Stimulated activated naive CD8-positive, alpha-beta T cell treated with anti-CD3 and anti-CD28 coated beads, Interleukin-15, Interleukin-2, amounts not matched to agents 100 U/mL and 50 U/mL, for 24 hours (primary cell): ENCODE measurements around the gene BRI3.

Source experiments
- ATAC-seq: fragments of 150-1000 bp; cut with Tn5 transposase; one replicate; pipeline ENCODE4 v1.10.0; 2021
- DNase-seq: peaks from one replicate; pipeline ENCODE4 v3.0.0; 2021

The BRI3 gene

DNA sequence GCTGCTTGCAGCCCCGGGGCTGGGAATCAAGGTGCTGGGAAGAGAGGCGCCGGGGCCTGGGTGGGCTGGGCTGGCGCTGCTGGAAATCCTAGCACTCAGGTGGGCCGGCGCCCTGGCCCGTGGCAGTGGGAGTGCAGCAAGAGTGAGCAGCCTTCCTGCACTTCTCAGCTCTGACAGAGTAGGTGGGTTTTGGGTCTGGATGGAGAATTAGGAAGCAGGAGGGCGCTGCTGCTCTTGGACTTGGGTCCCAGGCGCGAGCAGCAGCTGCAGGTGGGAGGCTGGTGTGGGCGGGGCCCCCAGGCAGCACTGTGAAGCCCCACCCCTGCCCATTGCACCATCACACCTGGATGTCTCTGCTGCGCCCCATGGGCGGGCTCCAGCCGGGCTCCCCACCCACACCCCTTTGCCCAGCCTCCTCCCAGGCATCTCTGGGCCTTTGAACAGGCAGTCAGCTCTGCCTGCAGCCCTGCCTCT lies 6.0 kb downstream of the BRI3 start:
- DNase-seq (no peak), ATAC-seq (no peak)

DNA sequence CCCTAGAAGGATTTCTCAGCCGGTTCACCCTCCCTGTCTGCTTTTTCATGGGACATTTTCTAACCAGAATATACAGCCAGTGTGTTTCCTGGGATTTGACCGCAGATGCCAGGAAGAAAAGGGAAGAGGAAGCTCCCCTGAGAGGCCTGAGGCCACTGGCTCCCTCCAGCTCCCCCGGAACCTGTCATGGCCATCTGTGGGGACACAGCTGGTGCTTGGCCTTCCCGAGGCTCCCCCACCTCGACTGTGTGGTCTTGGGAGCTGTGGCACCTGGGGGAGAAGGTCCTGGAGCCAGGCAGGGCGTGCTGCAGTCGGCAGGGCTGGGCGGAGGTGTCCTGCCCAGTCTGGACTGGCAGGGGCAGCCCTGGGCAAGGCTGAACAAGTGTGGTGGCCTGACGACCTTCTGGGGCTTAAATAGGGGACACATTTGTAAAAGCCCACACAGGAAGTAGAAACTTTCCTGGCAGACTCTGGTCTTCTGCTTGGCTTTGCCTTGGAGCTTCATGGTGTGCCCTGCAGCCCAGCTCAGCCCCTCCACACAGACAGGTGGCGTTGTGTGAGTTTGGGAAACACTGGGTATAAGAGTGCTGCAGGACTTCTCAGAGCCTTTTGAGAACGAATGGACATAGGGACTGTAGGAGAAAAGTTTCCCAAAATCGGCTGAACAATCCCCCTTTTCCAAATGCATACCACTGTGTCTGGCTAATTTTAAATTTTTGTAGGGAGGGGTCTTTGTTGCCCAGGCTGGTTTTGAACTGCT lies 6.8 kb downstream of the BRI3 start:
- ATAC-seq: no peak
- no peak for DNase-seq

DNA sequence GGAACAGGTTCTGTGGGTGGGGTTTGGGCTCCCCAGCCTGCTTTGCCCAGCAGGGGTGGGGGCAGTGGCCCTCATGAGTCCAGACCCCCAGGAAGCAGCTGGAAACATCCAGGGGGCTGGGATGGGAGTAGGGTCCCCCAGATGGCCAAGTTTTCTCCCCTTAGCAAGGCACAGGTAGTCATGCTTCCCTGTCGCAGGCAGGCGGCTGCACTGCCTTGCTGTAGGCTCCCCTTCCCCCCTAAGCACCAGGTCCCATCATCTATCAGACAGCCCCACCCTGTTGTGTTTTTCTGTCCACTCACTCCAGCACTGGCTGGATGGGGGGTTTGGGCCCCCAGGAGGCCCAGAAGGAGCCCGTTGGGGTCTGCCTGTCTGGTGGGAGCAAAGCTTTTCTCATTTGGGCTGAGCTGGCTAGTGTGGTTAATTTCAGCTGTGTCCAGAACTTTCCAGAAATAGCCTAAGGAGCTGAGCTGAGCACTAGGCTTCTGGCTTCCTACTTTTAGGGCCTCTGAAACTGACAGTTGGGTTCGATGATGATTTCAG lies 7.9 kb downstream of the BRI3 start:
- no peak for ATAC-seq

DNA sequence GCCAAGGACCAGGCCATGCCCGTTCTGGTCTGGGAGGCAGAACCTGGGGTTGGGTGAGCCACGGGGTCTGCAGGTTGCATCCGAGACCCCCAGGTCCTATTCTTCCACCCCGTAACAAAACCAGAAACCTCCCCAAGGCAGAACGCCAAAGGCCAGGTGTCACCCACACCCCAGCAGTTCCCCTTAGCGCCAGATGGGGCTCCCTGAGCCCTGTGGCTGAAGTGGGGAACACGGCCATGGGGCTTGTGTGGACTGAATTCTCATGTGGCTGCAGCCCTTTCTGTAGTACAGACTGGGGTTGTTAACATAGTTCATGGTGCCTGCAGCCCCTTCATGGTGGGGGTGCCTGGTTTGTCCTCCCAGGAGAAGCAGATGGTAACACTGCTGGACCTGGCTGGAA lies 10.2 kb downstream of the BRI3 start:
- ATAC-seq (no peak), DNase-seq (no peak)

More for the DNA sequence above, 7.9 kb downstream of the BRI3 start:
- no peak for DNase-seq

DNA sequence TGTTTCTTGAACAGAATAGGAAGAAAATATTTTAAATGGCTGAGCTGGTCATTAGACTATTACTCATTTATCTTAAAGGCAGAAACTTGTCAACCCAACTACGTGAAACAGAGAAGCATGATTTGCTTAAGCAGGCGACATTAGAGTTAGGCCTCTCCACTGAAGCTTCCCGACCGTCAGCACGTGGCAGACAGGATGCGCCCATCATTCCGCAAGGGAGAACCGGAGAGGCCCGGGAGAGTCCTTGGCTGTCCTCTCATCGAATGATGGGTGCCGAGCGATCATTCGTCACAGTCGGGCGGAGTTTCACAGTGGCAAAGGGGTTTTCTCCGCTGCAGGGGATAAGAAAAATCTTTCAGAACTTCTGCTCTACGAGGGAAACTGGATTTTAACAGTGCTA lies 11.8 kb downstream of the BRI3 start:
- ATAC-seq (no peak), DNase-seq (no peak)

DNA sequence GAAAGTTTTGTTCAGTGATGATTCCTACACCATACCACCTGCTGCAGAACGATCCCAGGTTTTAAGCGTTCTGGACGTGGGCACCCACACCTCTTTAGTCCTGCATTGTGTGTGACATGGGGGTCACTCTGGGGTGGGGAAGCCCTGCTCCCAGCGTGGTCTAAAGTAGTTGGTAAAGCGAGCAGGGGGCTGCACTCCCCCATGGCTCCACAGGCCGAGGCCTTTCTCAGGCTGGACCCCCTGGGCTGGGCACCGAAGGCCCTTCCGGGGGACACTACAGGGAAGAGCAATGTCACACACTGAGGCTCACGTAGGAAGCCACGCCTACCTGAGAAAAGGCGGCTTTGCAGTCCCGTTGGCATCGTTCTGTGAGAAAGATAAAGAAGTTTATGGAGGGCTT lies 12.3 kb downstream of the BRI3 start:
- no peak for ATAC-seq
- no peak for DNase-seq

DNA sequence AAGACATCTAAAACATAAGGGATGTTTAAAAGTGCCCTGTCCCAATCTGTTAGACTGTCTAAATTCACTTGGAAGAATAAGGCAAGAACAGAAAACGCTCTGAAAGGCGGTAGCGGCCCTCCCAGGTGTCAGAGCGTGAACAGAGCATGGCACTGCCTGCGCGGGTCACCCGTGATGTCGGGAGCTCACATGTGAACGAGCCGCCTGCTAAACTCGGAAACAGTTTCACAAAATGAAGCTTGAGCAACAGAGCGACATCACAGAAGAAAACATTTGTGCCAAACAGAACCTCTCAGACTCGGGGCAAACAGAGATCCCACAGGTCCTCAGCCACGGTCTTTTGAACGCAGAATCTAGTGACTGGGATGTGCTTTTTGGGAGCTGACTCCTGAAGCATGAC lies 12.8 kb downstream of the BRI3 start:
- ATAC-seq: no peak

DNA sequence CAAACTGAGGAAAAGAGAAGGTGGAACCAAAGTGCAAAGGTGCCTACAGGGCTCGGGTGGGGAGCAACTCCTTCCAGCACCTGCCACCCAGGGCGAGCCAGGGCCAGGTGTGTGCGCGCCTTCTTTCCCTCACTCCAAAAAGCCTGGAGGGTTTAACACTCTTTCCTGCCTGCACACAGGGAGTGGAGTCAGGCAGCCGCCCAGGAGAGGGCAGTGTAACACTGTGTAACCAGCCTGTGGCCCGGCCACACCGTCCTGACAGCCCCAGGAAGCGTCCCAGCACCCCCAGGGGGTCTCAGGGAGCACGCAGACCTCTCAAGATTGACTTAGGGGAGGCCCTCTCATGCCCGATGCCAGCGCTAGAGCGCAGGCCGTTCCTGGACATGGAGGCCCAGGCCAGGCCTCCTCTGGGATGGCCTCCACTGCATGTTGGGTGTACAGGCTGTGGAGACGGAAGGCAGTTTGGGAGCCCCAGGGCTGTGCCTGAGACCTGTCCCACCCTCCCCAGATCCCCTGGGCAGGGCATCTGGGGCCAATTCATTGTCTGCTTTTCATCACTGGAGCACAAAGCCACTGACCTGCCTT lies 13.4 kb downstream of the BRI3 start:
- peak; percentile 39 for DNase-seq

More for the DNA sequence above, 12.8 kb downstream of the BRI3 start:
- no peak for DNase-seq

DNA sequence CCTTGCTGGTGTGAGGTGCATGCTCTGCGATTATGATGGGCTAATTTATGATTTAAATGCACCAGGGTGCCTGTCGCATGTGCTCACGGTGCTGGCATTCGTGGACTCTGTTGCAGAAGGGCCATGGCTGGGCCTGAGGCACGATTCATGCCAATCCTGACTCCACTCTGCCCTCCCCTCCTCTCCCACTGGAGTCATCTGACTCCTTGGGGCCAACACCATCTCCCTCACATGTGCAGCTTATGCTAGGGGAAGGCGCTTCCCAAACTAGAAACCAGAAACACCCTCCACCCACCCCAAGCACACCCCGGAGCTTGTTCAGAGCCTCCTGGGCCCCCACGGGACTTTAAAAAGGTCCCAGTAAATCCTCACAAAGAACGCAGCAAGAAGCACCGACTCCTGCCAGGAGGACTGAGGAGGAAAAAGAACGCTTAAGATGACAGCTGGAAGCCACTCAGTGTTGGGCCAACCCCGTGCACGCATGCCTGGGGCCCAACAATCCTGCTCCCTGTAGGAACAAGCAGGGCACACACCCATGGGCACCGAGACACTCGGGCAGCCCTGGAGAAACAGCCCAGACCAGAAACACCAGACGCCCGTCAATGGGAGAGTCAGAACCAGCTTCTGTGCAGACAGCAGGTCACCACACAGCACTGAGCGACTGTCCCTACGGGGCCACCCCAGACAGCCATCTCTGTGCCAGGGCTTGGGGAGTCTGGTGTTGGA lies 14.1 kb downstream of the BRI3 start:
- no peak for ATAC-seq
- no peak for DNase-seq

More for the DNA sequence above, 13.4 kb downstream of the BRI3 start:
- ATAC-seq: peak; percentile 64

DNA sequence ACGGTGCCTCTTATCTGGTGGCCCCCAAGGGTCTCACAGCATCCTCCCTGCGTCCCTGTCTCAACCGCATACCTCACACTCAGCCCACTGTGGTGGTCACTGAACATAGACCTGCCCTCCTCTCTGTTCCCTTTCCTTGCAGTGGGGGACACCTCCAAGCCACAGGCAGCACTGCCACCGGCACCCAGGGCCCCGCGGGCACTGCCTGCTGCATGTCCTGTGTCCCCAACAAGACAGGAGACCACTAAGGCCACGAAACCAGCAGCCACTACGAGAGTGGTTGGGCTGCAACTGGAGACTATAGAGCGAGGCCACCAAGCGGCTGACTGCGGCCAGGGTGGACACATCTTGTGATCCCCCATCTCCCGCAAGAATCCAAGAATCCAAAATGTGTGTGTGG lies 15.3 kb downstream of the BRI3 start:
- DNase-seq (no peak), ATAC-seq (no peak)

DNA sequence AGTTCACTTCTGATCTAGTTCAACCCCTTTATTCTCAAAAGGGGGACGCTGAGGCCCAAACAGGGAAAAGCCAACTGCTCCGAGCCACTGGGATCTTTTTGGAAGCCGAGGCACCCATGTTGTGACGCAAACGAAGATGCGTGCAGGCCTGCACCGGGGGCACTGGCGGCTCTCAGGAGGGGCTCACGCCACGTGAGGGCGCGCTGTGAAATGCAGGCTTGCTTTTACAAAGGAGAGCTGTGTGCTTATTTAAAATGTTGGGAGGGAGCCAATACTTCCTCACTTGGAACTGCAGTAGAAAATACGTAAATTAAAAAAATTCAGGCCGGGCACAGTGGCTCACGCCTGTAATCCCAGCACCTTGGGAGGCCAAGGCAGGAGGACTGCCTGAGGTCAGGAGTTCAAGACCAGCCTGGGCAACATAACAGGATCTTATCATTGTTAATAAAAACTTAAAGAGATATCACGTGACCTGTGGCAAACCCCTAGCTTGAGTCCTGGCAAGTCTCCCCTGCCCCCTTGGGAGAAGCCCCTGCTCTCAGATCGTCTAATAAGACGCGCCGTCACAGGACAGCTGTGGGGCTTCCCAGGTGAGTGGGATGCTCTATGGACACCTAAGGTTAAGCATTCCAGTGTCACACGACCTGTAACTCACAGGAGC lies 16.3 kb downstream of the BRI3 start:
- ATAC-seq (no peak), DNase-seq (no peak)

DNA sequence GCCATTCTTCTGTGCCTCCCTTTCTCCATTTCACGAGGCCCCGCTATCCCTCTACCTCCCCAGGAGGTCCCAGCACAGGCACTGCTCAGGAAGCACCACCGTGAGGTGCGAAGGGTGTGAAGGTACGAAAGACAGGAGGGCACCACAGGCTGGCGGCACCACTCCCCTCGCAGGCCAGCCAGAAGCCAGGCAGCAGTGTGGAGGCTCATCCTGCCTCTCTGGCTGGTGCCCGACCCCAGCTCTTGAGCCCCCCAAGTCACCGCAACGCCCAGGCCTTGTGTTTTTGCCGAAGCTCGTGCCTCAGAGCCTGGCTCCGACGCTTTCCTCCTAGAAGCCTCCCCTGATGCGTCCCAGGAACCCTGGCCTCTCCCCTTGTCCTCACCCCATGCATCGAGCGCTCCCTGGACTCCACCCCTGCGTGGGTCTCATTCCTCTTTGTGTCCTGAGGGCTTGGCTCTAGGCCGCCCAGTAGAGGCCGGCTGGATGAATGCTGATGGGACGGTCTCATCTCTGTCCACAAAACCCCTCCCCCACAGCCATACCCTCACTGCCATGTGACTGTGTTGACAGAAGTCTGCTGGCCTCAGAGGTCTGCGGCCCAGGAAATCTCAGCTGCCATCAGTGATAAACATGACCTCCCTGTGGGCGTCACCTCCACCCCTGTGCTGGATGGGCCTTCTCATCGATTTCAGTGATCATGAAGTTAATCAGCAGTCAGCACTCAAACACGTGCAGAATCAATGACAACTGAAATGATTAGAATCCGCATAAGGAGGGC lies 19.3 kb downstream of the BRI3 start:
- DNase-seq (no peak), ATAC-seq (no peak)

DNA sequence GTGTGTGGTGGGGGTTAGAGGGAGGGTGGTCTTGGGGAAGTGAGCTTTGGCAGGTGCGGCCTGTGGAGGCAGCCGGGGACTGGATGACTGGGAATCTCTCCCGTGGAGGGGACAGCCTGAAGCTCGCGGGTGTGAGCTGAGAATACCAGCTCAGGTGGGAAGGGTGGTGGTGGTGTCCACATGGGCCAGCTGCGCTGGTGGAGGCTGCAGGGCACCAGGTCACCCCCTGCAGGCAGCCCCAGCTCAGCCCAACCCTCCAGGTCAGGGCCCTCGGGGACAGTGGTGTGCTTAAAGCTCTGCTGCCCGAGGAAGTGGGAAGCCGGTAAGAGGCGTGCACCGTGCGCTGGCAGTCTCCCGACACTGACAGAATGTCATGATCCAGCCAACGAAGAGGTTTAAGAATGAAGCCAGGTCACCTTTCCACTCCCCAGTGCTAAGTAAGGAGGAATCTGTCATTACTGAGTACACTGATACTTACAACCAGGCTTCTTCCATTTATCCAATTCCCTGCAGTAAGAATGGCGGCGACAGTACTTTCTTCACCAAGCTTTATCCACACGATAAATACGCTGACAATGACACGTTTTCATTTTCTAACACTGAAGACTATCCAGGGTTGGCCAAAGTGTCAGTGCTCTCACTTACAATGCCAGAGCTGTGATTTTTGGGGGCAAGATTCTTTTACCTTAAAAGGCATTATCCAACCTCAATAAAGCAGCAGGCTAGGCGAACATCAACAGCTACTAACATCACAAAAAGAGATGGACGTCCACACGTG lies 20.4 kb downstream of the BRI3 start:
- DNase-seq (no peak), ATAC-seq (no peak)

DNA sequence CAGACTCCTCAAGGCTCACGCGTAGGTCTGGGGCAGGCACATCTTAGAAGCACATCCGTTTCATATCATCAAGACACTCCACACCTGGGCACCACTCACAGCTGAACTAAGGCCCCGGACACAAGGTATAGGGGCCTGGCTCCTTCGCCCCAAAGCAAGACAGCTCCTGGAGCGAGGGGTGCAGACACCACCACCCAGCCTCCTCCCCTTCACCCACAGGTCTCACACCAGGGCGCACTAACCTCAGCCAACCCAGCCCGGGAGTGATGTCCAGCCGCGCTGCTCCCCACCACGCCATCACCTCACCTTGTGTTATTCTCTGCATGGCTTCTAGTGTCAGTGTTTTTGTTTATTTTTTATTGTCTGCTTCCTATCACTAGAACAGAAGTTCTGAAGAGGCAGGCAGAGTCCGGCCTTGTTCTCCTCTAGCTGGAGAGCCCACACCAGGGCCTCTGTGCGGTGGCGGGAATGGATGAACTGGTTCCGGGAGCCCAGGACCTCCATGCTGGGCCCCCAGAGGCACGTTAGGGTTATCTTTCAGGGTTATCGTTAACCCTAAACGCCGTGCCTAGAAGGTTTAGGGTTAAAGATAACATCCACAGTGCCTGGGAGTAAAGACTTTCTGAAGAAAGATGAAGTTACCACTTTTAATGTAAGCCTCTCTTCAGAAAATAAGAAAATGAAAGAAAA lies 21.8 kb downstream of the BRI3 start:
- ATAC-seq (no peak), DNase-seq (no peak)

DNA sequence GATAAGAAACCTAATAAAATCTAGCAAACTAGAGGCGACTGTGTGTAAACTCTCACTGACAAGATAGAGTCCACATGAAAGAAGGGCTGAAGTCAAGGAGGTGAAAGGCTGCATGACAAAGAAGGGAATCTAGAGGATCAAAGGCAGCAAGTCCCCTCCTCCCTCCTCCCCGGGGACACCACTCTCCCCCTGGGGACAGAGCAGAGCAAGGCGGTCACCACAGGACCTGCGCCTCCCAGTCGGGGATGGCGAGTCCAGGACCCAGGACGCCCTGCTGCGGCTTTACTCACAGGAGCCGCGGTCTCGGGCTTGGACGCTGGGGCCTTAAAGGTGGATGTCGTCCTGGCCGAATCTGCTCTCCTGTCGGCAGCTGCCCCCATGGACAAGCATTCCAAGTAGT lies 22.4 kb downstream of the BRI3 start:
- no peak for DNase-seq
- no peak for ATAC-seq

DNA sequence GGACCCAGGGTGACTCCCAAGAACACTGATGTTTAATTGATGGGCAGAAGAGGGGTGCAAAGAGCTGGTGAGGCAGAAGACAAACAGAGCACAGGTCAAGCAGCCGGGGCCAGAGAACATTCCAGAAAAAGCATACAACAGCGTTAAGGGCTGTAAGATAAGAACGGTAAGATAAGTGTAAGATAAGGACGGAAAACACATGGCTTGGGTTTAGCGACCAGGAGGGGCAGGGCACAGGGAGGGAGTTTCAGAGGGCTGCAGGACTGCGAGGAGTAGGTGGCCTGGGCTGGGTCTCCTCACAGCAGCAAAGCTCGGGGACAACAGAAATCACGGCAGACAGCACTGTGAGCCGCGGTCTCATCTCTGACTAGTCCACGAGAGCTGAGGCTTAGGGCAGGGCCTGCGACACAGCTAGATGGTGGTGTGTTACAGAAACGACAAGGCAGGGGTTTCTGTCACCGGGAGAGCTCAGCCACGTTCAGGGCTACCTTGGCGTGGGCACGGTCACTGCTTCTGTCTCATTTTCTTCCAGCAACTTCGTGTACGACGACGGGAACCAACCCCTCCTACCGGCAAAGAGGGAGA lies 24.6 kb downstream of the BRI3 start:
- ATAC-seq: no peak
- DNase-seq: no peak

DNA sequence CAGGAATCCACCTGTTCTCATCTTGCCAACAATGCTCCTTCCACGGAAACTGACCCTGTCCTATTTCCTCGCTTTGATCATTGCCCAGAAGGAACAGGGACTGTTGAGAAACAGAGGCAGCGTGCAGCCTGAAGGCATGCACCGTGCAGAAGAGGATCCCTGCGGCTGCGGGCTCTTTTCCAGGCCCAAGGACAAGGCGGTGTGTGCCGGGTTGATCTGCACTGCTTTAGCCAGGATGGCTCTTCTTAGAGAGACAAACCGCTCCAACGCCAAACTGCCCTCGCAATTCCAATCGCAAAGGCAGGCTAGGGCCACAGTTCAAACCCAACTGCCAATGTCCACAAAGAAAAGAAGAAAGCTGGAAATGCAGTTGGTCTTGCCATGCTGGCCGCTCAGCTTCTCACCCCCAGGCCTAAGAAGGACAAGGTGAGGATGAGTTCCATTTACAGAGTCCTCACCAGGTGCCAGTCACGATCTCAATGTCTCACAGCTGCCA lies 26.5 kb downstream of the BRI3 start:
- DNase-seq: no peak
- ATAC-seq: no peak

DNA sequence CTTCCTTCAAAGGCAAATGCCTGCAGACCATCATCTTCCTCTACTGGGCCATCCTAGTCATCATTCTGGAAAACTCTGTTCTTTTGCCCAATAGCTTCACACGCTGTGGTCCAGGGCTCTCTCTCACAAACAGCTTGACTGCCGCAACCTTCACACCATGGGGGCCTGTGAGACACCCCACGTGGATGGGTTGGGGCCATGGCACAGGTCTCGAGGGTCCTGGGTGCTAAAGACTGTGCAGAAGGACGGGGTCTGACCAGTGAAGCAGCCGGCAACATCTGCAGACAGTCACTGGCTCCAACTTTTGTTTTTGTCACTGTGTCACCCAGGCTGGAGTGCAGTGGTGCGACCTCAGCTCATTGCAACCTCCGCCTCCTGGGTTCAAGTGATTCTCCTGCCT lies 28.1 kb downstream of the BRI3 start:
- DNase-seq (no peak), ATAC-seq (no peak)

DNA sequence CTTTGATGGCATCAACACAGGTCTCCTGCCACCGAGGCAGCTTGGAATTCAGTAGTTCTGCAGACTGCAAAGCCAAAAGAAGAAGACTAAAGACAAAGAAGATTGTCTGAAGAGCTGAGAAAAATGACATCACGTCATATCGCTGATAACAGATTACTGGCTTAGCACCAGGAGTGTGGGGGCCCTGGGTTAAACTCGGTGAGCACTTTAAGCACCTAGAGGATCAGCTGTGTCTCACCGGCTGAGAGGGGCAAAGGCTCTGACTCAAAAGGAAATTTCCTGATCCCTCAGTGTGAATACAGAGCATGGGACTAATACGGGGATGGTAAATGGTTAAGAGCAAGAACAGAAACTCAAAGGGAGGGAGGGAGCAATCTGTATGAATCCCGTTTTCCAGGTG lies 30.7 kb downstream of the BRI3 start:
- ATAC-seq: no peak
- no peak for DNase-seq

DNA sequence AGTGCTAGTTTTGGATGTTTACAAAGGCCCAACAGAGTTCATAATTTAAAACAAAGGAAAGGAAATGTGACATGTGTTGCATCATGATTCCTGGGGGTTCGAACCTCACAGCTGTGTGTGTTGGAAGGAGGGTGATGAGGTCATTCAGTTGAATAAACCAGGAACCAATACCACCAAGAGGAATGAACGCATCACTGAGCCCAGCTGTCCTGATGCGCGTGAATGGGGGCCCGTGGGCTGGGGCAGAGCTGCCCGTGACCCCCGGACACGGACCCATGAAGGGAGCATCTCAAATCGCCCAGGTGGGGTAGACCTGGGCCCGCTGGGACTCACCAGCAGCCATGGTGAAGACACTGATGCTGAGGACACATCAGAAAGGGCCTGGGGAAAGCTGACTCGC lies 33.0 kb downstream of the BRI3 start:
- no peak for ATAC-seq
- DNase-seq: peak; percentile 8
